SKM-1 treated with dmso at 0.1 percent for 144 hours (cell line): ENCODE data around the gene LRRC4C.

Source experiments
- DNase-seq: peaks from one replicate; lab custom pipeline; 2025; ENCODE audit not compliant: unreplicated experiment; lab: John Stamatoyannopoulos, UW

LRRC4C gene

GRCh38 chr11:40130427-40130826, 1329.0 kb downstream of the LRRC4C start:
- DNase-seq, result no peak

DNA sequence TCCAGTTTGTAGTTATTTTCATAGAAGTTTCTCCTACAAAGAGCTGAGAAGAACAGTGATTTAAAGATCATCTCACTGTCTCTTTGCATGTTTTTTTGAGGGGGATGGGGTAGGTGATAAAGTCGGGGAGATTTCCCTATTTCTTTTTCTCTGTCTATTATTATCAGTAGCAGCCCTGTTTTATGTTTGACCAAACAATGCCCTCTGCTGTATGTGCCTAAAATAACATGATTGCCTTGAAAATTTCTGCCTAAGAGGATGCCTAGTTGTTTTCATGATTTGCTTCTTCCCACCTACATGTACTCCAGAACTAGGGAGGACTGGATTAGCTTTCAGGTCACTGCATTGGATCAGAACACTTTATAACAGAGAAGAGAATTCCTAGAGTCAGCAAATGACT, 1330.2 kb downstream of the LRRC4C start:
- peak; percentile 26 for DNase-seq

GRCh38 chr11:40125054-40125453, 1334.4 kb downstream of the LRRC4C start:
- DNase-seq, result peak; percentile 4

- DNase-seq, result no peak
Observed at GRCh38 chr11:40119661-40120060, 1339.8 kb downstream of the LRRC4C start.

DNA sequence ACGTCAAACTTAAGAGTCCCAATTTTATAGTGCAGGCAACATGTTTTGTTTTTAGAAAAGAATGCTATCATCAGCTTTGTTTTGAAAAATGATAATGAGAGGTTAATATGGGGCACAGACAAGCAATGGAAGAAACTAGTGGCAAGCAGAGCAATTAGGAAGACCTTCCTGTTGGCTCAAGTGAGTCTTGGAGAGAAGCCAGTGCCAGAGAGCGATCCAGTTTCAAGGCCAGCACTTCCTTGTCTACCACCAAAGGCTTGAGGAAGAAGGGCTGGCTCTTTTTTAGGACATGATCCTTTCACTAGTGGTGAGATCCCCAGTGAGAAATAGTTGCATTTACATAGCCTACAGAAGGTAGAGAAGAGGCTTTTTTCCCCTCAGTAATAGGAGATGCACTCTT, 1340.7 kb downstream of the LRRC4C start:
- no peak for DNase-seq

DNA sequence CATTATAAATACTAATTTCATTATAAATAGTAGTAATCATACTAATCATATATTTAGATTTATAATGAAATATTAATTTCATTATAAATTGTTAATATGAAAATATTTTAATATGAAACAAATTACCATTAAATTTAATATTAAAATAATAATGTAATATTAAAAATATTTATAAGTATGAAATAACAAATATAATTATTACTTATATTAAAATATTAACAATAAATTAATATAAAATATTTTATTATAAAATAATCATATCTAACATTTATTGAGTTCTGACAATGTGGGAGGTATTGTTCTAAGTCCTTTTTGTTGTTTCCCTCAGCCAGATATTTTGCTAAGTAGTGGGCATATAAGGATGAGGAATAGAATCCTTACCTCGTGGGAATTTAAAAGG, 1341.4 kb downstream of the LRRC4C start:
- no peak for DNase-seq

DNA sequence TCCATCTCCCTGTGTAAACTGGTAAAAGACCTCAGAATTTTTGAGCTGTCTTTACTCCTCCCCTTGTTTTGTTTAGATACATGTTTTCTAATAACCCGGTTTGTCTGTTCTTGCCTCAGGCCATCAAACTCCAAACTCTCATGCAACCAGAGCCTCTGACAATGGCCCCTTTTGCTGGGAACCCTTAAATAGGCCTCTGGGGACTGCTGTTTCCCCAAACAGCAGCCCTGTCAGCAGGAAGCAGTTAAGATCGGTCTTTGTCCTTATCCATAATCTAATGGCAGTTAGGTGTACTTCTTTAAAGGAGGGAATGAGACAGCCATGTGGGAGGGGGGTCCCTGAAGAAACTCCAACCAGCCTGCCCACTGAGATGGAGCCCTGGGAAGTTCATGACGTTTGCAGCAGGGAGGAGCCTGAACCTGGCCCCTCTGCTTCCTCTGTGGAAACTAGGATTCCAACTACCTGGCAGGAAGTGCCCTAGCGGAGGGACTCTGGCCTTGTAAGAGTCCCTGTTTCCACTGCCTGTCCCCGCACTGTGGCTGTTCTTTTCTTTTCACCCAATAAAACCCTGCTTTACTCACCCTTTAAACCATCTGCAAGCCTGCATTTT, 1354.4 kb downstream of the LRRC4C start:
- no peak for DNase-seq

DNA sequence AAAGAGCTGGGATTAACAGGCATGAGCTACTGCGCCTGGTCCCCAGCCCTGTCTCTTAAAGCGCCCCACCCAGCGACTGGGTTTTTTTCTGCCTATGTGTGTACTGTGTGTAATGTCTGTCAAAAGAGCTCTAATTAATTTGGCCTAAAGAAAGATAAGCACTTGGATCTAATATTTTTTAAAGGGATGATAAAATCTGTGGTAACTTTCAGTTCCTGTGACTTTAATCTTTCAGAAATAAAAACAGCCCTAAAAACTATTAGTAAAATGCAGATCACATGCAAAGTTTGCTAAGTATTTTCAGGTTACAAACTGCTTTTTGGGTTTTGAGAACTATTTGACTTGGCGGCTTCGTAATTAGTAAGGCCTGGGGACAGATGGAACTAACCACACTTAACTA, 1358.7 kb downstream of the LRRC4C start:
- DNase-seq, result no peak

DNA sequence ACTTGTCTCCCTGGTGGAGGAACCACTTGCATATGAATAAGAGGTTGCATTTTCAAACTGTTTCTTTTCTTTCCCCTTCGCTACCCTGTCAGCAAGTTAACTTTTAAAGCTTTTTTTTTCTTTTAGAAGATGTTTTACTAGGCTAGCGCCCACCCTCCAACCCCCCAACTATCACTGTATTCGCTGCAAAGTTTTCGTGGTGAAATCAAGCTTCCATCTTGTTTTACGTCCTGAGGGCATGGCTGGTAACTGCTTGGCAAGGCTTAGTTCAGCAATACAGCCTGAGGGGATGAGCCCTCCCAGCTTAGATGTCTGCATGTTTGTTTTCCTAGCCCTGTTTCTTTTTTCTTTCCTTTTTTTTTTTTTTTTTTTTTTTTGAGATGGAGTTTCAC, 1359.3 kb downstream of the LRRC4C start:
- DNase-seq, result no peak

GRCh38 chr11:40099426-40100161, 1359.9 kb downstream of the LRRC4C start:
- no peak for DNase-seq

GRCh38 chr11:40095446-40095845, 1364.0 kb downstream of the LRRC4C start:
- no peak for DNase-seq

GRCh38 chr11:40094954-40095353, 1364.5 kb downstream of the LRRC4C start:
- no peak for DNase-seq

GRCh38 chr11:40080434-40080833, 1379.0 kb downstream of the LRRC4C start:
- DNase-seq, result no peak
